Stimulated activated CD8-positive, alpha-beta memory T cell treated with anti-CD3 and anti-CD28 coated beads, Interleukin-7, amount 100 ng/mL, for 1 hour (primary cell): Measurements from ENCODE around the gene ITSN2.

Experiments used
- DNase-seq, 2 donors: peaks; one replicate each; pipeline ENCODE4 v3.0.0-alpha.2; 2020; ENCODE audit warnings: low read depth in 2 of 2

The ITSN2 gene

DNA sequence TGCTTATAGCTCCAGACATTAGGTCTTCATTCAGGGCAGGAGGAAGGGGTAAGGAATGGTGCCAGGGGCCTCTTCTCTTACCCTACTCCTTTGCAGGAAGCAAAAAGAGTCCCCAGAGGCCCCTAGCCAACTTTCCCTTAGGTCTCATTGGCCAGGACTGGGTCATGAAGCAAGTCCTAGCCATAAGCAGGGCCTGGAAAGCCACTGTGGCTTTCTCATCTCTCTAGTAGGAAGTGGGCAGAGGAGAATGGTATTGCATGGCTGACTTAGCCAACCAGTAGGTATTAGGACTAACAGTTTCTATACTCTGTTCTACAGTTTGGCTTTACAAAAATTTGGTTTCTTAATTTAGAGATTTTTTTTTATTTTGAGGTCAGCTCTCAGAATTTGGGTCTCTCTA, 180.7 kb downstream of the ITSN2 start:
- DNase-seq = no peak

DNA sequence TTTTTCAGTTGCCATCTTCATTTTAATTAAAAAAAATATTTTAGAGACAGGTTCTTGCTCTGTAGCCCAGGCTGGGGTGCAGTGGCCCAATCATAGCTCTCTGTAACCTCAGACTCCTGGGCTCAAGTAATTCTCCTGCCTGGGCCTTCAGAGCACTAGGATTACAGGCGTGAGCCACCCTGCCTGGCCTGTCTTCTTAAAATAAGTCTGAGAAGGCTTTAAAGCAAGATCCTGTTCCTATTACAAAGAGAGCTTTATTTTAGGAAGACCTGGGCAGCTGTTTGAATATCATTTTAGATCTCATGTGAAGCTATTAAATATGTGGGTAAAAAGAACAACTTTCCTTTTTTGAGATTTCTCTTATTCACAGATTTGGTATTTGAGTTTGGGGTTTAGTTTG, 184.0 kb downstream of the ITSN2 start:
- DNase-seq = no peak

DNA sequence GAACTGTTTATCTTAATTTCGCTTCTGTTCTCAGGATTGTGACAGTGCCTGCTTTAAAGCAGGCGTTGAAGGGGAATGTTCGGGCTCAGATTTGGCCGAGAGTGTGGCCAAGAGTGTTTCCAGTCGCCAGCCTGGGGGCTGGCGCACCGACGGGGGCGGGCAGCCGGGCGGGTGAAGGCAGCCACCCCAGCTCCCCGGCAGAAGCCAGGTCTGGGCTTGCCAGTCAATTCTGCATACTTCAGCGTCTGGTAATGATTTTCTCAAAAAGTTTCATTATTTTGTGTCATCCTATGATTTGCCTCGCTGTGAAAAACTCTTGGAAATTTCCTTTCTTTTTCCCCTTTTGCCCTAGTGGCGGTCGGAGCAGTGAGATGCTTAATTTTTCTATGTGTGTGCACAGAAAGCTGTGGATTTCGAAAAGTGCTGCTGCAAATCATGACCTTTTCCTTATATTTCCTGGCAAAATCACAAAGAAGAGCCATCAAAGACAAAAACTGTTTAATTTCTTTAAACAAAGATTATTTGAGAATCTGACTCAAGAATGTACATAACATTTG, 184.6 kb downstream of the ITSN2 start:
- DNase-seq = no peak

DNA sequence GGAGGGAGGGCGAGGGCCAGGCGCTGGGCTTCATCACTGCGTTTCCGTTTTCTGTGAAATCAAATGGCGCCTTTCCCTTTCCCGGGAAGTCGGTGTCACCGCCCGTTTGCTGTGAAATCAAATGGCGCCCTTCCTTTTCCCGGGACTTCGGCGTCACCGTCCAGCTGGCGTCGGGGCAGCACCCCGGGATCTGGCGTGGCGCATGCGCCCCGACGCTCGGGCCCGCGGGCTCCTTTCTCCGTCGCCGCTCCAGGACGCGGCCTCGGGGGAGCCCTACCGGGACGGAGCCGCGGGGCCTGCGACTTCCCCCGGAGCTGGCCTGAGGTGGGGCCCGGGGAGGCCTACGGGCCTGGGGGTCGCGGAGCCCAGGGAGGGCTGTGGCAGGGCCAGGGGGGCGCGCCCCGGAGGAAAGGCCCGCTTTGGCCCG, 185.5 kb downstream of the ITSN2 start, which contains the start of gene FAM228A:
FAM228A (plus strand) TSS at position 203 of the 427 bp plus-strand sequence. CDS start 428 bp downstream, outside the sequence.
- no peak for DNase-seq

DNA sequence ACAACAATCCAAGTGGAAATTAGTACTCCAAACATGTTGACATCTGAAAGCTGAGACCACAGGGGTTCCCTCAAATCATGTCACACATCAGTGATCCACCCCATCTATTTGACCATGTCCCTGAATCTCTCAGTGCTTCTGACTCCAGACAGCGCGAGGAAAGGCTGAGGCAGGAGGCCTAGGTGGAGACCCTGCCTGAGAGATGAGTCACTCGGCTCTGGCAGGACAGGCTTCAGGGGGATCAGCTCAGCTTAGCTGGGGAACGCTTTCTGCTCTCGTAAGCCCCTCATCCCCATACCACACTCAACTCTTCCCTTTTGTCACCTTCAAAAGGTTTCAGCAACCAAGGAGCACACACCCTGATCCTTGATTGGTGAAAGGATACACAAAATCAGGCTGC, 191.3 kb downstream of the ITSN2 start:
- DNase-seq = no peak

DNA sequence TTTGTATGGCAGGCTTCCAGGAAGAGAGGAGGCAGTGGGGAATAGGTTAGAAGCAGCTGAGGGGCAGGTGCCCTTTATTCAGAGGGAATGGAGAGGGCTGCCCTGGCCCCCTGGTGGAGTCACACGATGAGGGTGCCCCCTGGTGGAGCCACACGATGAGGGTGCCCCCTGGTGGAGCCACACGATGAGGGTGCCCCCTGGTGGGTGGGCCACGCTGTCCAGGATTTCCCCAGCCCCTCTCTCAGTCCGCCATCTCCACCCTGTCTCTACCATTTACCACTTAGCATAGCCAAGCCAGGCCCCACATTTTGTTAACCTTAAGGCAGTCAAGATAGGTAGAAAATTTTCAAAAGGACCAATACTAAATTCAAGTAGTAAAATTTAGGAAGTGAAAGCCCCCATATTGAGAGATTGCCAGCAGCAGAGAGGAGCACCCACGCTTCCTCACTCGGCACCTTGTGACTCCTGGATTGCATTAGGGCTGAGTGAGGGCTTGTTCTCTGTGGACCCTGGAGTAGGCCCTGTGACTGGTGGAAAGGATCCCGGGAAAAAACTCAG, 195.8 kb downstream of the ITSN2 start:
- no peak for DNase-seq

DNA sequence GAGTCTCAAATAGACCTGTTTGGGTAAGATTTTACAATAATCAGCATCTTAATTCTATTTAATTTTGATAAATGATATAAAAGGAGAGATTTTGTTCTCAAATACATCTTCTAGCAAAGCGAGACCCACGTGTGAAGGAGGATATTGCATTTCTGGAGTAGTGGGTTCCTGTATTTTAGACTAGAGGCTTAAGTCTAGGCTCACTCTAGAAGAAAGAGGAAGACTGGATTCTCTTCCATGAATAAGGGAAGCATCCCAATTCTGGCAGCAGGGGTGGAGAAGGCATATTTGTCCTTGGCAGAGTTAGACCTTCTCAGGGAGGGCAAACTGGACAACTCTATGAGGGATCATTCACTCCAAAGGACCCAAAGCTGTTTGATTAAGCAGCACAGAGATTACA, 196.7 kb downstream of the ITSN2 start:
- DNase-seq = no peak

DNA sequence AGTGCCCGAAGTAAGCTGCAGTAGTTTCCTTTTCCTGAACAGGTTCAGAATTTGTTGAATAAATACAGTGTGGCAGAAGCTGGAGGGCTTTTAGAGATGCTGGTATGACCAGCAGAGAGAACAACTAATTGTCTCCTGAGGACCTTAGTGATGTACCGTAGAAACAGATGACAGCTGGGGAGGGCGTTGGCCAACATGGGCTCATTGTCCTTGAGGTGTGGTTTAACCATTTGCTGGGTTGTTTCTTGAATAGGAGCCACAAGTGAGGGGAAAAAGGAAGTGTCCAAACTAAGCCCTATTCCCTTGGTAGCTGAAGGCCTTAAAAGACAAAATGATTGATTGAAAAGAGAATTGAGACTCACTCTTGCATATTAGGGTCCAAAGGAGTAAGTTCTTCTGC, 197.2 kb downstream of the ITSN2 start:
- DNase-seq = no peak

DNA sequence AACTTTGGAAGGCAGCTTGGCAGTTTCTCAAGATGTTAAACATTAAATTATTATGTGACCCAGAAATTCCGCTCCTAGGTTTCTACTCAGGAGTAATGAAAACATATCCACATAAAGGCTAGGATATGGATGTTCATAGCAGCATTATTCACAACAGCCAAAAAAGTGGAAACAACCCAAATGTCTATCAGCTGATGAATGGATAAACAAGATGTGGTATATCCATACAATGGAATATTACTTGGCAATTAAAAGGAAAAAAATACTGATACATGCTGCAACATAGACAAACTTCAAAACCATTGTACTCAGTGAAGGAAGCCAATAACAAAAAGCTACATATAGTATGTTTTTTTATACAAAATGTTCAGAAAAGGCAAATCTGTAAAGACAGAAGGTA, 197.8 kb downstream of the ITSN2 start:
- DNase-seq = no peak

DNA sequence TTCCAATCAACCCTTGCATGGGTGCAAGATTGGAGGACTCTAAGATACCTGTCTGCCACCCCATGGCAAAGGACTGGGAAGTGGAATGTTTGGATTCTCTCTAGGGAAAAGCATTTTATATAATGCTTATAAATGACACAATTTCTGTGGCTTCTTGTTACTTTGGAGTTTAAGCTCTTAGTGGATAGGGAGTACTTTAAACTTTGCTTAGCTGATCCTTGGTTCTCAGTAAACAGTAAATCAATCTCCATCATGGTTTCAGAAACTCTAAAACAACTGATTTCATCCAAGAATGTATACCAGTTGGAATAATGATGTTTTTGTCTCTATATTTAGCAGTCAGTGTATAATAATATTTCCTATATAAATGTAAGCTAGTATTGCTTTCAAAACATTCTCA, 199.6 kb downstream of the ITSN2 start:
- no peak for DNase-seq

DNA sequence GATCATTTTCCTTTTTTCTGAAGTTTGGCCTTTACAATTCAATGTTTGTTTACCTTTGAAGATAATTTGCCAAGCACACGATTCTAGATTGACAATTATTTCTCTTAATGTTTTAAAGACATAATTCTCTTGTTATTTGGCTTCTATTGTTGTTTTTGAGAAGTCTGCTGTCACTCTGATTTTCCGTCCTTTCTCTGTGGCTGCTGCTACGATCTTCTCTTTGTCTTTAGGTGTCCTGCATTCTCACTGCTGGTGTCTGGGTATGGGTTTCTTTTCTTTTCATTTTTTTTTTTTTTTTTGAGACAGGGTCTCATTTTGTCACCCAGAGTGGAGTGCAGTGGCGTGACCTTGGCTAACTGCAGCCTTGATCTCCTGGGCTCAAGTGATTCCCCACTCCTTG, 200.6 kb downstream of the ITSN2 start:
- DNase-seq = no peak

DNA sequence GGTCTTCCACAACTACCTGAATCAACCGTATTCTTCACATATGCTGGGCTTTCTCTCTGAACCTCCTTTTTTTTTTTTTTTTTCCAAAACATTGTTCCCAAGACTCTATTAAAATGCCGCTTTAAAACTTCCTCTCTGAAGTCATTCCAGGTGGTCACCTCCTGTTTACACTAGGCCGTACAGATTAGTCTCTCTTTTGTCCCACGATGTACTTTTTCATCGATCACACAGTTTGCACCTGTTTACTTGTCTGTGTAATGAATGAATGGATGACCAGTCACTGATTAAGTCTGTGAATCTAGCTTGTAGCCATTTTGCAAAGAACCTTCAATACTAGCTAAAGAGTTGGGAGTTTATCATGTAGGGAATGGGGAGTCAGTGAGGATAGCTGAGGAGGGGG, 202.2 kb downstream of the ITSN2 start:
- no peak for DNase-seq

DNA sequence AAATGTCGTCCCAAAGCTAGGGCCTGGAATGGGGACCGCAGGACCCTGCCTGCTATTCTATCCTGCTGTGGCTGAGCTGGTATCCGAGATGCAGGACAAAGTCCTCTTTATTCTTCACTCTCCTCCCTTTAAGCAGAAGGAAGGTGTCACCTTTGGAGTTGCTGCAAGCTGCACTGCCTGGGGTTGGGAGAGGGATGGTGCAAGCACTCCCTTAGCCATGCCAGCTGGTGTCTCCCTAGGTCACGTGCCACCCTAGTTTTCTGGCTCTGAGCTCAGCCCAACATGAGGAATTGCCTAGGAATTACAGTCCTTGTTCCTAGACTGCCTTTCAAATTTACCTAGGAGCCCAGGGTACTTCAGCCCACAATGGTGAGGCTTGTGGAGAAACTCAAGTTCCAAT, 206.9 kb downstream of the ITSN2 start:
- DNase-seq = no peak
